Esophagus squamous epithelium (tissue), 5 donors: ENCODE measurements around the gene IVD. TPM values are rescaled to one million over a fixed set of nuclear protein-coding genes. Genes with fewer than 3 reads are reported as not detected.

ENCODE experiments used
- DNase-seq: peaks from one replicate; lab custom pipeline; 2025; lab: John Stamatoyannopoulos, UW
- H3K27ac ChIP-seq, 4 donors: fragments of 200-600 bp; sonication (generic); one replicate each; pipeline ENCODE4 v1.5.1; 2016 to 2019; ENCODE audit warnings: mild to moderate bottlenecking in 1 of 4
- H3K27me3 ChIP-seq, 4 donors: fragments of 200-600 bp; sonication (generic); 1 replicate in 3 of 4; 2 replicates in 1 of 4; pipeline versions ENCODE4 v1.5.1 to v1.6.0; 2017 to 2021; ENCODE audit warnings: antibody characterized with exemption in 1 of 4
- H3K36me3 ChIP-seq, 3 donors: fragments of 200-600 bp; sonication (generic); one replicate each; pipeline ENCODE4 v1.5.1; 2016 to 2019
- H3K4me1 ChIP-seq, 3 donors: fragments of 200-600 bp; sonication (generic); one replicate each; pipeline ENCODE4 v1.5.1; 2017 to 2019
- H3K4me3 ChIP-seq, 4 donors: fragments of 200-600 bp; sonication (generic); 1 replicate in 3 of 4; 2 replicates in 1 of 4; pipeline ENCODE4 v1.5.1; 2016 to 2019; ENCODE audit warnings: mild to moderate bottlenecking in 2 of 4, moderate library complexity in 1 of 4
- H3K9me3 ChIP-seq, 3 donors: fragments of 200-600 bp; sonication (generic); one replicate each; pipeline ENCODE4 v1.5.1; 2016 to 2019
- CTCF ChIP-seq, 6 experiments: fragments of 450-650 bp in 4 of 6; fragments of 200-600 bp in 2 of 6; sonication (generic) in 2 of 6; IDR thresholded peaks; one replicate each; pipeline ENCODE4 v1.5.1; 2016 to 2019; ENCODE audit warnings: antibody characterized with exemption in 6 of 6, mild to moderate bottlenecking in 4 of 6, moderate library complexity in 4 of 6
- POLR2A ChIP-seq, 4 donors: fragments of 450-650 bp; IDR thresholded peaks; one replicate each; pipeline ENCODE4 v1.6.1; 2017; ENCODE audit warnings: antibody characterized with exemption in 4 of 4, mild to moderate bottlenecking in 4 of 4, moderate library complexity in 3 of 4
- WGBS, 2 donors: methylation state at CpG; one replicate each; pipeline ENCODE4 v1.1.5; 2018; 5-methylcytosine and 5-hydroxymethylcytosine counted together
- intact Hi-C: fragments of 100-400 bp; cut with DNase I; formaldehyde crosslinking; loops from one replicate; pipeline ENCODE4 v1.15.0; 2022
- total RNA-seq, 4 donors: library from RNA; depleted of rRNA; stranded (reverse); fragments of >200 nt; gene quantifications; one replicate each; pipeline ENCODE4 v1.1.0, GENCODE V29; 2016
- donor health status: DM: yes; HTN: yes; CAD: no.

The IVD gene
- total RNA-seq, 4 donors from 2014 or later: 10.7 to 42.2 (median 15.4) TPM

GRCh38 chr15:40454904-40455391 is 49.4 kb downstream of the IVD start:
- no peak overlapping the region for H3K27ac ChIP-seq
- H3K36me3 ChIP-seq: peaks cover 11 to 18% (median 13%) of the 10 kb centered on the region in 3 donors
- TF ChIP-seq CTCF (IDR thresholded peaks at IDR 0.05): no peak
- H3K4me1 ChIP-seq: peaks cover 15 to 64% (median 33%) of the 10 kb centered on the region in 3 donors
- intact Hi-C loops: no loop called here
- H3K9me3 ChIP-seq: no peaks in the 10 kb centered on the region
- no peak for DNase-seq
- no peaks in the 10 kb centered on the region for H3K27me3 ChIP-seq
- H3K4me3 ChIP-seq: no peak overlapping the region
- 30 to 41% methylated on average over 4 to 9 of the region's 9 CpGs for WGBS, 2 donors

- WGBS, 2 donors: 36 to 41% methylated on average over 6 to 7 of the region's 7 CpGs
Measured at GRCh38 chr15:40456299-40456712, 50.7 kb downstream of the IVD start.

GRCh38 chr15:40456738-40457137 is 51.1 kb downstream of the IVD start:
- H3K9me3 ChIP-seq: no peaks in the 10 kb centered on the region
- H3K4me1 ChIP-seq: peaks cover 15 to 54% (median 33%) of the 10 kb centered on the region in 3 donors
- peaks cover 11 to 34% (median 13%) of the 10 kb centered on the region in 3 donors for H3K36me3 ChIP-seq
- no peak overlapping the region for H3K27ac ChIP-seq
- H3K27me3 ChIP-seq: no peaks in the 10 kb centered on the region
- no peak overlapping the region for H3K4me3 ChIP-seq
- DNase-seq: no peak
- WGBS, 2 donors: 44 to 67% methylated on average over 4 of the region's 4 CpGs
- TF ChIP-seq CTCF (IDR thresholded peaks at IDR 0.05) (no peak), POLR2A (IDR thresholded peaks at IDR 0.05) (no peak)
- intact Hi-C loops: no loop called here

More at GRCh38 chr15:40456299-40456712, 50.7 kb downstream of the IVD start:
- intact Hi-C loops: no loop called here
- no peak overlapping the region for H3K27ac ChIP-seq
- no peak for DNase-seq
- peaks cover 11 to 30% (median 13%) of the 10 kb centered on the region in 3 donors for H3K36me3 ChIP-seq
- TF ChIP-seq POLR2A (IDR thresholded peaks at IDR 0.05) (no peak), CTCF (IDR thresholded peaks at IDR 0.05) (no peak)
- peaks cover 15 to 58% (median 33%) of the 10 kb centered on the region in 3 donors for H3K4me1 ChIP-seq
- H3K27me3 ChIP-seq: no peaks in the 10 kb centered on the region
- H3K4me3 ChIP-seq: no peak overlapping the region
- no peaks in the 10 kb centered on the region for H3K9me3 ChIP-seq

- peaks cover 13 to 54% (median 15%) of the 10 kb centered on the region in 3 donors for H3K36me3 ChIP-seq
- no peak for DNase-seq
- WGBS, 2 donors: 93 to 100% methylated on average over 1 to 3 of the region's 37 CpGs
- no peak for TF ChIP-seq POLR2A (IDR thresholded peaks at IDR 0.05)
- TF ChIP-seq CTCF (IDR thresholded peaks at IDR 0.05): no peak
- intact Hi-C loops: no loop called here
- no peak overlapping the region for H3K27ac ChIP-seq
- H3K27me3 ChIP-seq: no peaks in the 10 kb centered on the region
- no peaks in the 10 kb centered on the region for H3K9me3 ChIP-seq
- peaks cover 15 to 35% (median 30%) of the 10 kb centered on the region in 3 donors for H3K4me1 ChIP-seq
- H3K4me3 ChIP-seq: no peak overlapping the region
Measured at GRCh38 chr15:40458495-40459371, 53.1 kb downstream of the IVD start.
